Measurements from ENCODE around the gene IGFBP1. TPM values are rescaled to one million over a fixed set of nuclear protein-coding genes. Genes with fewer than 3 reads are reported as not detected.
"Not testable (repeated sequence)": the region's sequence is repeated elsewhere in the genome, so short reads cannot be mapped to it uniquely, and the experiment has no call there.

The IGFBP1 gene
- not detected for total RNA-seq

GRCh38 chr7:45888185-45888992, at the start of gene IGFBP1:
IGFBP1 (plus strand) TSS chr7:45888488; CDS start chr7:45888653, 165 bp downstream.
- Histone ChIP-seq H3K27ac (no peak within 1 kb of the TSS), H3K4me3 (peak within 1 kb of the TSS; percentile 56), H3K4me1 (ENCODE audit: control insufficient read depth in 1 of 2, low read depth in 2 of 2) (peaks cover 0 to 11% of the 10 kb centered on the region in 2 donors), H3K27me3 (replicated peaks; ENCODE audit: insufficient read depth) (peaks cover 8% of the 10 kb centered on the region), H3K9me3 (no peaks in the 10 kb centered on the region), H3K36me3 (no peaks in the 10 kb centered on the region)
- TF ChIP-seq CTCF (IDR thresholded peaks at IDR 0.05), result no peak
- DNase-seq (ENCODE audit: low spot score) (no peak), ATAC-seq (ENCODE audit: insufficient number of reproducible peaks, low FRiP score, low read depth) (peak; percentile 11)

GRCh38 chr7:45838852-45839251, 49.4 kb upstream of the IGFBP1 start:
- not testable (repeated sequence) for H3K4me1 ChIP-seq (ENCODE audit: control insufficient read depth in 1 of 2, low read depth in 2 of 2); H3K9me3 ChIP-seq; H3K36me3 ChIP-seq; DNase-seq (ENCODE audit: low spot score); ATAC-seq (ENCODE audit: insufficient number of reproducible peaks, low FRiP score, low read depth); H3K4me3 ChIP-seq; H3K27me3 ChIP-seq (replicated peaks; ENCODE audit: insufficient read depth); H3K27ac ChIP-seq

GRCh38 chr7:45841926-45842717, 46.2 kb upstream of the IGFBP1 start:
- H3K27ac ChIP-seq; H3K36me3 ChIP-seq; ATAC-seq (ENCODE audit: insufficient number of reproducible peaks, low FRiP score, low read depth); DNase-seq (ENCODE audit: low spot score); H3K27me3 ChIP-seq (replicated peaks; ENCODE audit: insufficient read depth); H3K4me3 ChIP-seq; H3K9me3 ChIP-seq; H3K4me1 ChIP-seq (ENCODE audit: control insufficient read depth in 1 of 2, low read depth in 2 of 2): not testable (repeated sequence)

GRCh38 chr7:45846536-45846935, 41.8 kb upstream of the IGFBP1 start:
- H3K36me3 ChIP-seq; H3K4me1 ChIP-seq (ENCODE audit: control insufficient read depth in 1 of 2, low read depth in 2 of 2); DNase-seq (ENCODE audit: low spot score); H3K9me3 ChIP-seq; H3K27me3 ChIP-seq (replicated peaks; ENCODE audit: insufficient read depth); H3K27ac ChIP-seq; ATAC-seq (ENCODE audit: insufficient number of reproducible peaks, low FRiP score, low read depth); H3K4me3 ChIP-seq: not testable (repeated sequence)

- not testable (repeated sequence) for DNase-seq (ENCODE audit: low spot score); ATAC-seq (ENCODE audit: insufficient number of reproducible peaks, low FRiP score, low read depth); H3K4me3 ChIP-seq; H3K27me3 ChIP-seq (replicated peaks; ENCODE audit: insufficient read depth); H3K4me1 ChIP-seq (ENCODE audit: control insufficient read depth in 1 of 2, low read depth in 2 of 2); H3K9me3 ChIP-seq; H3K36me3 ChIP-seq; H3K27ac ChIP-seq
Observed at GRCh38 chr7:45848734-45849133, 39.6 kb upstream of the IGFBP1 start.

- not testable (repeated sequence) for H3K36me3 ChIP-seq; H3K9me3 ChIP-seq; DNase-seq (ENCODE audit: low spot score); H3K27ac ChIP-seq; H3K4me3 ChIP-seq; H3K27me3 ChIP-seq (replicated peaks; ENCODE audit: insufficient read depth); ATAC-seq (ENCODE audit: insufficient number of reproducible peaks, low FRiP score, low read depth); H3K4me1 ChIP-seq (ENCODE audit: control insufficient read depth in 1 of 2, low read depth in 2 of 2)
Observed at GRCh38 chr7:45852984-45853383, 35.3 kb upstream of the IGFBP1 start.

GRCh38 chr7:45853491-45853890, 34.8 kb upstream of the IGFBP1 start:
- H3K9me3 ChIP-seq; ATAC-seq (ENCODE audit: insufficient number of reproducible peaks, low FRiP score, low read depth): not testable (repeated sequence)

GRCh38 chr7:45855680-45856079, 32.6 kb upstream of the IGFBP1 start:
- ATAC-seq (ENCODE audit: insufficient number of reproducible peaks, low FRiP score, low read depth); H3K36me3 ChIP-seq; H3K27me3 ChIP-seq (replicated peaks; ENCODE audit: insufficient read depth); H3K4me1 ChIP-seq (ENCODE audit: control insufficient read depth in 1 of 2, low read depth in 2 of 2); H3K9me3 ChIP-seq; H3K27ac ChIP-seq; DNase-seq (ENCODE audit: low spot score); H3K4me3 ChIP-seq: not testable (repeated sequence)

More at GRCh38 chr7:45853491-45853890, 34.8 kb upstream of the IGFBP1 start:
- H3K4me3 ChIP-seq; DNase-seq (ENCODE audit: low spot score); H3K27me3 ChIP-seq (replicated peaks; ENCODE audit: insufficient read depth); H3K4me1 ChIP-seq (ENCODE audit: control insufficient read depth in 1 of 2, low read depth in 2 of 2); H3K36me3 ChIP-seq; H3K27ac ChIP-seq: not testable (repeated sequence)

GRCh38 chr7:45856888-45857287, 31.4 kb upstream of the IGFBP1 start:
- DNase-seq (ENCODE audit: low spot score); H3K27ac ChIP-seq; H3K4me1 ChIP-seq (ENCODE audit: control insufficient read depth in 1 of 2, low read depth in 2 of 2); H3K4me3 ChIP-seq; H3K9me3 ChIP-seq; H3K27me3 ChIP-seq (replicated peaks; ENCODE audit: insufficient read depth); H3K36me3 ChIP-seq; ATAC-seq (ENCODE audit: insufficient number of reproducible peaks, low FRiP score, low read depth): not testable (repeated sequence)
